GF-D8 (cell line): ENCODE measurements around the gene BACH1.

ENCODE experiments used
- DNase-seq: peaks from one replicate; lab custom pipeline; 2025; lab: John Stamatoyannopoulos, UW

BACH1 gene

DNA sequence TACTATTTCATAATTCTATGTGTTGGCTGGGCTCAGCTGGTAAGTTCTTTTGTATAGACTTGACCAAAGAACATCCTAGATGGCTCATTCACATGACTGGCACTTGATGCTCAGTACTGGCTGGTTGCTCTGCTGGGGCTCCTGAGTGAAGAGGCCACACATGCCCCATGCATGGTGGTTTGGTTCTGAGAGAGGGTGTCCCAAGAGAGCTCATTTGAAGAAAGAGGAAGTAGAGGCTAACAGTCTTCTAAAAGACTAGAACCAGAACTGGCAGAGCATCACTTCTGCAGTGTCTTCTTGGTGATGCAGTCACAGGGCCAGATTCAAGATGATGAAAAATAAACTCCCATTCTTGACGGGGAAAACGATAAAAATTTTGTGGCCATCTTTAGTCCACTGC is 5.2 kb upstream of the BACH1 start:
- DNase-seq: peak; percentile 93

DNA sequence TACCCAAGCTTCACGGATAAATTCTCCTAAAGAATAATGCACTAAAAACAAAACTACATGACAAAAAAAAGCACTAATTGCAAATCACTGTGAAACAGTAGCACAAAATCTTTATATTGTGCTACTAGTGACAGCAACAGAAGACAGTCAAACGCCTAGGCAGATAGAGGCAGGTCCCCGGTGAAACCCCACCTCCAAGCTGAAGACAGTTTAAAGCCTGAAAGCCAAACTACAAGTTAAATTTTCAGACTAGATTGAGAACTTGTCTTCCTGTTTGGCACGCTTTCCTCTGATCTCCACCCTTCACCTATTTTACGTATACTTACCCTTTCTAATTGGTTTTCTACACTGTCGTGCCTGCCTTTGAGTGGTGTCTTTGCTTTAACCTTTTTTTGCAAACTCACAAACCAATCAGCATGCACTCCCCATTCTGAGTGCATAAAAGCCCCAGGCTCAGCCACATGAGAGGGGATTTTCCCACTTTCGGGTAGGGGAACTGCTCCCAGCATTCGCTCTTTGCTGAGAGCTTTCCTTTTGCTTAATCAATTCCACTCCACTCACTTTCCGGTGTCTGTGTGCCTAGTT is 3.6 kb upstream of the BACH1 start:
- no peak for DNase-seq

DNA sequence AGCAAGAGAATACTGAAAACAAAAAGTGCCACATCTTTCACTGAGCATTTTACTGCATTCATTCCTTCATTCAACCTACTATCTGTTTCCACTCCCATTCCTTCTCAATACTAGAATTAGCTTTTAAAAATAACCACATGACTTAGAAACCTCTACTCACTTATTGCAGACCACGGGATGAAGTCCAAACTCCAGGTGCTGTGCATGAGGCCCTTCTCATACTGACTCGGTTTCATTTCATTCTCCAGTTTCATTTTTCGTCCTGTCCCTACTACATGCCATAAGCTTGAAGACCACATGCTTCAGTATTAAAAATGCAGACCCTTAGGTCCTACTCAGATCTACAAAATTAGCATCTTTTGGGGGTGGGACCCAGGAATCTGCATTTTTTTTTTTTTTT is 2.3 kb upstream of the BACH1 start:
- no peak for DNase-seq

GRCh38 chr21:29297483-29298347 is 1.0 kb upstream of the BACH1 start:
- DNase-seq: no peak

DNA sequence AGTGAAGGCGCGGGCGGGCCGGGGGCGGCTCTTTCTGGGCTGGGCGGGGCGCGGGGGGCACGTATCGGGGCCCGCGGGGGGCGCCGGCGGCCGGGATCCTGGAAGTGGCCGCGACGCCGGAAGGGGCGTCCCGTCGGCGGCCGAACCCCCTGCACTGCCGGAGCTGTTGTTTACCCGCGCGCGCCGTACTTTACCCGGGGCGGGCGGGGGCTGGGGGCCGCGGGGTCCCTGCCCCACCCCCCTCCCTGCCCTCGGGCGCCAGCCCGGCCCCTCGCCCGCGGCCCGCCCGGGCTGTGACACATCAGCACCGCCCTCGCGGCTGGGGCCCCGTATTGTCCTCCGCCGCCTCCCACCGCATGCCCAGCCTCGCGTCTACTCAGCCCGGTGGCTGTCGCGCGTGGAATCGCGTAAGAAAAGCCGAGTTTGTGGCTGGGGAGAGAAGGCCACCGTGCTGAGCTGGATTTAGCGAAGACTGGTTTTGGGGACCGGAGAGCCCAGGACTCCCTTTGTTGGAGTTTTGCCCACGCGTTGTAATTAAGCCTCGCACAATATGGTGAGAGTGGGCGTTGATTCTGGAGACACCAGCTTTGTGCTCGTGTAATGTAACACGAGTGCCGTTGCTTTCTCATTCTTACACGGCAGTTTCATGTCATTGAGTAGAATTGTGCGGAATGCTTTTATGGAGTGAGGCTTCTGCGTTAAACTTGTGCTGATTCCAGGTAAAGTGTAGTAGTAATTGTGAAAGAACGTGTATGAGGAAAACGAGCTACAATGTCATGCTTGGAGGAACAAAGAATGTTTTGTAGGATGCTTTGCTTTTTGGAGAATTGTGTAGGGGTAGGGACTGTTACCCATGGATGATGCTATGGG is 559 bp downstream of the BACH1 start:
- DNase-seq: no peak

GRCh38 chr21:29299916-29300806 is 1.4 kb downstream of the BACH1 start:
- DNase-seq: peak; percentile 73

DNA sequence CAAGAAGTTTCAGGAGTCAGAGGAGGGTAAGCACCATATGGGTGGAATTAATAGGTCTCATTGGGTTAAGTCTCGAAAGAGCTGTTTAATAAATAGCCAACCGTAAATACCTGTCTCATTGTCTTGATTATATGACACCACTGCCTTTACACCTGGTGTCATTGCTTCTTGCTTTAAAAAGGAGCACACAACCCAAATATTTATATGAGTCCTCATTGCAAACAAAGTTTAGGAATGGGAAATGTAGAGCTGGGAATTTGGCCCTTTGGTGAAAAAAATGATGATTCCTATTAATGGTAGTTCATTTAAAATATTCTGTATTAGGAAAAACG is 2.1 kb downstream of the BACH1 start:
- DNase-seq: no peak

DNA sequence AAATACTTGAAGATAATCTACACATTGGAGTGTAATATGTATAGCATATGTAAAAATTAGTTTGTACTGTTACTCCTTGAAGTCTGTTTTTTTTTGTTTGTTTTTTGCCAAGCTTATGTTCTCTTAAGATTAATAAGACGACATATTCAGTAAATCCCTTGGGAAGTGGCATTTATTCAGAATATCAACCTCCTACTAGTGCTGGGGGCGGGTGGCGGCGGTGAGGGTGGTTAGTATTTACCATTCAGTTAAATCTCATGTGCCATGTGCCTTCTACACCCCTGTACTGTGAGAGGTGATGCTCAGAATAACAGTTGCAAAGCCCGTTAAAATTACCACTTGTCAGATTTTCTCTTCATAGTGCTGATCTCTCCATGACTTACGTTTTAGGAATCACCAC is 3.0 kb downstream of the BACH1 start:
- no peak for DNase-seq

DNA sequence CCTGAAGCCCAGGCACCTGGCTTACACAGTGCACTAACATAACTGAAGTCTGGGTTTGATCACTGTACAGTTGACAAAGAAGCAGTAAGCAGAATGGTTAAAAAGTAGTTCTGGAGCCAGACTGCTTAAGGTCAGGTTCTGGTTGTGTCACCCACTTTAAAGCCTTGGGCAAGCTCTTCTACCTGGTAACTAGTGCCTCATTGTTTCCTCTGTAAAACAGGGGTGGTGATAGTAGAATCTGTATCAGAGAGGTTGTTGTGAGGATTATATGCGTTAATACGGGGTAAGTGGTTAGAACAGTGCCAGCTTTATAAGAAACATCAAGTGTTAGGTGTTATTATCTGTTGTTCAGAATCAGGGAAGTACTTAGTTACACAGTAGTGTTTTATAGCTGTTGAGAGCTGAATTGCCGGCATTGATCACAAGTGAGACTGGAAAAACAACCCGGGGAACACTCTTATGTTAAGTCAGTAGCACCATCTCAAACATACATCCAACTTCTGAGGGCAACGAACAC is 3.7 kb downstream of the BACH1 start:
- no peak for DNase-seq

- no peak for DNase-seq
These were observed 4.6 kb downstream of the BACH1 start for GRCh38 chr21:29303288-29303687.

GRCh38 chr21:29304597-29304996 is 5.9 kb downstream of the BACH1 start:
- peak; percentile 48 for DNase-seq

DNA sequence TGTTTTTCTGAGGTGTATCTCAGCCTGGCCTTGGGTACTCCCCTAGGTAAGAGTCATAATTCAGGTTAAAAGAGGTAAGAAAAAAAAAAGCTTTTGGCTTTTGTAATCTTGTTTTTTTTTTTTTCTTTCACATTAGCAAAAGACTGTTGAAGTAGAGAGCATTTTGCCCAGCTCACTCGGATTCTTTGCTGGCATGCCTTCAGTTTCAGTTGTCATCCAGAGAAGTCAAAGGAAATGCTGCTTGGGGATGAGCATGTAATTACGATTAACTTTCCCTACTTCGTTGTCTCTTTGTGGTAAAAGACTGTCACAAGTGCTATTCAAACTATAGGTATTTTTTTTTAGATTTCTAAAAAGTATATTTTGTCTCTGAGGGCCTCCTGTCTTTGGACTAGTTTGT is 6.3 kb downstream of the BACH1 start:
- DNase-seq: no peak

- DNase-seq: no peak
These were observed 6.8 kb downstream of the BACH1 start for GRCh38 chr21:29305561-29305960.

DNA sequence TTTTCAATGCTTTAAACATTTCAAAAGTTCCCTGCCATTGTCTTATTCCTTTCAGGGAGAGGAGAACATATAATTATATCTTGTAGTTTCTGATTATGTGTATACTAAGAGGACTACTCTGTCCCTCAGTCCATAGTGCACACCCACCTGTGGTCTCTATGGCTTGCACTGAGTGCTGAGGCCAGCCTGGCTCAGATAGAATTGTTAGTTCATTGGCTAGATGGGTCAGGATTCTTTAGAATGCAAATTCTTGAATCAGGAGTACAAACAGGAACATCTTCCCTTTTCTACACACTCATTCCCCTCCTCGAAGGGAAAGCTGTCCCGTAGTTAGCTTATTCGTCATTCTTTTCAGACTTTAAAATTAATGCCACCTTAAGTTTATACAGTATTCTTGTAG is 8.2 kb downstream of the BACH1 start:
- no peak for DNase-seq

DNA sequence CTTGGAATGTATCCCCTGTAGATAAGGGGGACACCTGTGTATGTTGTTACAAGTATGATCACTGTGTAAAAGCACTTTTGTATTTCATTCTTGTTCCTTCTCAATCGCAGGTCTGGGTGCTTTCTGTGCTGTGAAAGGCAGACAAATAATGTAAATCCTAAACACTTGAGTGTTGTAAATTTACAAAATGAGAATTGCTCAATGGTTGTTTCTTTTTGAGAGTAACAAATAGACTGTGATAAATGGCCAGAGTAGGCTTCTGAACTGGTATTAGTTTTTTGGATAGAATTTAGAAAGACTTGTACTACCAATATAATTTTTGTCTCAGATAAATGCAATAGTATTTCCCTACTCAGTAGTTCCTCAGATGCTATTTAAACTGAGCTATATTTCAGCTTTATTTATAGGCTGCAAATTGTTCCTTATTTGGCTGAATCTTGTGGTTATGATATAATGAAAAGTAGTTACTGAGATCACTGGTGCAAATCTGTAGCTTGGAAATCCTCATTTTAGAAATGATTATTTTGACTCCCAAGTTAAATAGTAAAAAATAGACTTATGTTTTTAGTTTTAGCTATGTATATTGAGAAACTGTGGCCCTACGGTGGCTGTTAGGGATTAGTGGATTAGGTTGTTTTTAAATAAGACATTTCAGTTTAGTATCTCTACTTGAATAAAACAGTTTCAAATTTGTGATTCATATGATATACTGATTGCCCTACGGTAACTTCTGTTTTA is 9.2 kb downstream of the BACH1 start:
- no peak for DNase-seq

GRCh38 chr21:29308456-29308783 is 9.7 kb downstream of the BACH1 start:
- DNase-seq: no peak

DNA sequence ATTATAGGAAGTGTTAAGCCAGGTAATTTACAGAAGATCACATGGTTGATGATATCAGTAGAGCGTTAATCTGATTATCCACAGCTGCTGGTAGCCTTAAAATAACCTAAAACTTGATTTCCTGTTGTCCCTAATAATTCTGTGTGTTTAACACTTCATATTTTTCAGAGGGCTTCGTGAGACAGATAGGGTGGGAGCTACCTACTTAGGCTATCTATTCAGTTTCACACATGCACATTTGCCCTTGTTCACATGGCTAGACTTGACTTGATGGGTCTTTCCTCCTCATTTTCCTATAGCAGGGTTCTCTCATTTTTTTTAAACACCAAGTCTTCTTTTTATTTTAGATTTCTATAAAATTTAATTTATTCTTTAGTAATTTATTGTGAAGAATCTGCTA is 11.0 kb downstream of the BACH1 start:
- DNase-seq: no peak

DNA sequence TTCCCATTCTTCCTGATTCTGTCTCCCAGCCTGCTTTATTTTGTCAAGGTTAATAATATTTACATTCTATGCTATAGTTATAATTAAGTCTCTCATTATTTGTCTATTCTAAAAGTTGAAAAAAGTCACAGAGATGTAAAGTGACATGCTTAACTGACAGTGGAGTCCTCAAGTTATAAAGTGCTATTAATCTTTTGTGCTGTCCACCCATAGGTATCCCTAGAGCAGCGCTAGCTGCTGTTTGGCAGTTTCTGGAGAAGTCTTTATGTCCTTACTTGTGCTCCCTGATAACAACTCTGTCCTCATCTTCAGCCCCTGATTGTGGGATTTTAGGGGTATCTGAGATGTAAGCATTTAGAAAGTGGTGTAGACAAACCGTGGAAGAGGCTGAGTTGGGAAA is 13.1 kb downstream of the BACH1 start:
- DNase-seq: no peak

DNA sequence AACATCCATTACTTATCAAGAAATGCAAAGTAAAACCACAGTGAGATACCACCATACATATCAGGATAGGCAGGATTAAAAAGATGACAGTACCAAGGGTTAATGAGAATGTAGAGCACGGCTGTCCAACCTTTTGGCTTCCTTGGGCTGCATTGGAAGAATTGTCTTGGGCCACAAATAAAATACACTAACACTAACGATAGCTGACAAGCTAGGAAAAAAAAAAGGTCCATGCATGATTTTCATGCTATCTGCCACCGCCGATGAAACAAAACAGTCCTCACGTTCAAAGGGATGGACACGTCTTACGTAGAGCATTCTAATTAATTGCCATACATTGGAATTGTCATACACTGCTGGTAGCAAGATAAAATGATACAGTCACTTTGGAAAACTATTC is 14.3 kb downstream of the BACH1 start:
- DNase-seq: no peak

DNA sequence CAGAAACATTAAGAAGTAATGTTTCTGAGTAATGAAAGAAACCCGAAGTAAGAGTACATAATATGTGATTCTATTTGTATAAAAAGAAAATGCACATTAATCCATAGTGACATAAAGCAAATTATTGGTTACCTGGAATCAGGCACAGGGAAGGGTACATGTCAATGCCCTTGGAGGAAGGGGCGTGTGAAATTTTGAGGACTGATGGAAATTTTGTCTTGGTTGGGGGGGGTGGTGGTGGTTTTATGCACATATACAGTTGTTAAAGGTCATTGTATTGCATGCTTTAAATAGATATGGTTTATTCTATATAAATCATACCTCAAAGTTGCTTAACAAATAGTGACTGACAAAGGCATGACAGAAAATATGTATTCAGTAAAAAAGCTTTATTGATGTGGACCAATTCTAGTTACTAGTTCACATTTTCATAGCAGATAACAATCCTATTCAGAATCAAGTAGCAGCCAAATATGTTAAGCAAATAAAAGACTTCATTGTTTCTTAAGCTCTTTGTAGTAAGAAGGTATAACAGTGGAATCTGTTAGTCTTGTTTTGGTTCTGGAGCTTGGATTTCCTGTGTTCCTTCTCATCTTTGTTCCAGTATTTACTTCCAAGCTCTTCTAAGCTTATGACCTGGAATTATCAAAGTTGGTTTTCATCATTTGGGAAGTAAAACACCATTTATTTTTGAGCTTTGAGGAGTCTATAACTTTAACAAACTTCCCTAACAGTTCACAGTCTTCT is 15.1 kb downstream of the BACH1 start:
- DNase-seq: no peak
